ENCODE data around the gene PTPRT.

The PTPRT gene

DNA sequence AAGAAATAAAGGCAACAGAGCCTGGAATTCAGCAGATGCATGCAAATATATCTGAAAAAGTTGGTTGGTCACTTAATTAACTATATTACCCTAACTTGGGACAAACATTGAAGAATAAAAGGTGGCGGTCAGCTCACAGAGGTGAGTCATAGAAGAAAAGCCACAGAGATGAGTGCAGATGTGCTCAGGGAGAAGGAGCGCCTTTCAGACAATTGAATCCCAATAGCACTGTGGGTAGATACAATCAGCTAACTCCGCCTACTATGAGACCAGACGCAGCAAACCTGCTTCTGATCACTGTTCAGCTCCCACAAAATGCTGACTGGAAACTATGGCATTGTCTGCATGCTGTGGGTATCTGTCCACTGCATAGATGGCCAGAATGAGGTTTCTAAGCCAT is 447.8 kb downstream of the PTPRT start:
- ATAC-seq (ENCODE audit: insufficient read depth, low read depth) (no peak), DNase-seq (no peak)
- Histone ChIP-seq H3K4me1 (ENCODE audit: insufficient read depth, low read length) (no peaks in the 10 kb centered on the region), H2AFZ (ENCODE audit: low read depth, low read length) (no peak overlapping the region), H4K20me1 (ENCODE audit: insufficient read depth, low read length) (no peaks in the 10 kb centered on the region), H3K9ac (ENCODE audit: low read depth, low read length) (no peak overlapping the region), H3K27me3 (ENCODE audit: insufficient read depth, low read length, poor library complexity) (no peaks in the 10 kb centered on the region), H3K36me3 (ENCODE audit: insufficient read depth, low read length) (no peaks in the 10 kb centered on the region), H3K4me3 (ENCODE audit: low read depth in 1 of 2, low read length in 2 of 2) (no peak overlapping the region), H3K9me3 (ENCODE audit: insufficient read depth, low read length, severe bottlenecking) (no peaks in the 10 kb centered on the region), H3K27ac (ENCODE audit: low read length) (no peak overlapping the region), H3K79me2 (ENCODE audit: insufficient read depth, low read length) (no peaks in the 10 kb centered on the region), H3K4me2 (ENCODE audit: insufficient read depth, low read length) (no peak overlapping the region)
- TF ChIP-seq, protein P1, sequence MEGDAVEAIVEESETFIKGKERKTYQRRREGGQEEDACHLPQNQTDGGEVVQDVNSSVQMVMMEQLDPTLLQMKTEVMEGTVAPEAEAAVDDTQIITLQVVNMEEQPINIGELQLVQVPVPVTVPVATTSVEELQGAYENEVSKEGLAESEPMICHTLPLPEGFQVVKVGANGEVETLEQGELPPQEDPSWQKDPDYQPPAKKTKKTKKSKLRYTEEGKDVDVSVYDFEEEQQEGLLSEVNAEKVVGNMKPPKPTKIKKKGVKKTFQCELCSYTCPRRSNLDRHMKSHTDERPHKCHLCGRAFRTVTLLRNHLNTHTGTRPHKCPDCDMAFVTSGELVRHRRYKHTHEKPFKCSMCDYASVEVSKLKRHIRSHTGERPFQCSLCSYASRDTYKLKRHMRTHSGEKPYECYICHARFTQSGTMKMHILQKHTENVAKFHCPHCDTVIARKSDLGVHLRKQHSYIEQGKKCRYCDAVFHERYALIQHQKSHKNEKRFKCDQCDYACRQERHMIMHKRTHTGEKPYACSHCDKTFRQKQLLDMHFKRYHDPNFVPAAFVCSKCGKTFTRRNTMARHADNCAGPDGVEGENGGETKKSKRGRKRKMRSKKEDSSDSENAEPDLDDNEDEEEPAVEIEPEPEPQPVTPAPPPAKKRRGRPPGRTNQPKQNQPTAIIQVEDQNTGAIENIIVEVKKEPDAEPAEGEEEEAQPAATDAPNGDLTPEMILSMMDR (IDR thresholded peaks at IDR 0.05; ENCODE audit: borderline replicate concordance, extremely low read depth, low read length, poor library complexity, severe bottlenecking): no peak
- TF ChIP-seq EZH2 (IDR thresholded peaks at IDR 0.05; ENCODE audit: borderline replicate concordance, low read depth, low read length, severe bottlenecking): no peak

- no peak for TF ChIP-seq EZH2 (IDR thresholded peaks at IDR 0.05; ENCODE audit: borderline replicate concordance, low read depth, low read length, severe bottlenecking)
- TF ChIP-seq, protein P1 (IDR thresholded peaks at IDR 0.05; ENCODE audit: borderline replicate concordance, extremely low read depth, low read length, poor library complexity, severe bottlenecking): no peak
- ATAC-seq (ENCODE audit: insufficient read depth, low read depth) (no peak), DNase-seq (no peak)
- no peak overlapping the region for H3K9ac ChIP-seq (ENCODE audit: low read depth, low read length)
- H3K36me3 ChIP-seq (ENCODE audit: insufficient read depth, low read length): no peaks in the 10 kb centered on the region
- no peak overlapping the region for H3K4me2 ChIP-seq (ENCODE audit: insufficient read depth, low read length)
- no peaks in the 10 kb centered on the region for H3K9me3 ChIP-seq (ENCODE audit: insufficient read depth, low read length, severe bottlenecking)
- H3K4me1 ChIP-seq (ENCODE audit: insufficient read depth, low read length): no peaks in the 10 kb centered on the region
- no peak overlapping the region for H2AFZ ChIP-seq (ENCODE audit: low read depth, low read length)
- no peaks in the 10 kb centered on the region for H4K20me1 ChIP-seq (ENCODE audit: insufficient read depth, low read length)
- H3K4me3 ChIP-seq (ENCODE audit: low read depth in 1 of 2, low read length in 2 of 2): no peak overlapping the region
- no peak overlapping the region for H3K27ac ChIP-seq (ENCODE audit: low read length)
- no peaks in the 10 kb centered on the region for H3K79me2 ChIP-seq (ENCODE audit: insufficient read depth, low read length)
- no peaks in the 10 kb centered on the region for H3K27me3 ChIP-seq (ENCODE audit: insufficient read depth, low read length, poor library complexity)
These were observed 449.4 kb downstream of the PTPRT start for GRCh38 chr20:42740226-42740870.

DNA sequence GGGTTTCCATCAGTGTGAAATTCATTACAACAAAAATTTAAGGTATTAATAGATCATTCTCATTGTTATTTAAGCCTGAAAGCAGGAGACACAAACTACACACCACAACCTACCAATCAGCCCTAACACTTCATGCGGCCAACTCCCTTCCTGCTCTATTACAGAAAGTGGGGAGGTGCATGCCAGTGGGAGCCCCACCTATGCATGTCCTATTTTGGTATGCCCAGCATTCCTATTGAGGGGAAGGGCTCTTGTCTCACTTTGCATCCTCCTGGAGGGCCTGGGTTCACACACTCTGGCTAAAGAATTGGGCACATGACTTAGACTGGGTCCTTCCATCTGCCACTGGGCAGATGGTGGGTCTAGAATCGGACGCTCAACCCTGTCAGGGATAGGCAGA is 450.0 kb downstream of the PTPRT start:
- Histone ChIP-seq H3K4me2 (ENCODE audit: insufficient read depth, low read length) (no peak overlapping the region), H3K27ac (ENCODE audit: low read length) (no peak overlapping the region), H3K27me3 (ENCODE audit: insufficient read depth, low read length, poor library complexity) (no peaks in the 10 kb centered on the region), H3K79me2 (ENCODE audit: insufficient read depth, low read length) (no peaks in the 10 kb centered on the region), H3K9me3 (ENCODE audit: insufficient read depth, low read length, severe bottlenecking) (no peaks in the 10 kb centered on the region), H3K9ac (ENCODE audit: low read depth, low read length) (no peak overlapping the region), H2AFZ (ENCODE audit: low read depth, low read length) (no peak overlapping the region), H3K4me3 (ENCODE audit: low read depth in 1 of 2, low read length in 2 of 2) (no peak overlapping the region), H3K4me1 (ENCODE audit: insufficient read depth, low read length) (no peaks in the 10 kb centered on the region), H4K20me1 (ENCODE audit: insufficient read depth, low read length) (no peaks in the 10 kb centered on the region), H3K36me3 (ENCODE audit: insufficient read depth, low read length) (no peaks in the 10 kb centered on the region)
- TF ChIP-seq EZH2 (IDR thresholded peaks at IDR 0.05; ENCODE audit: borderline replicate concordance, low read depth, low read length, severe bottlenecking): no peak
- TF ChIP-seq, protein P1 (IDR thresholded peaks at IDR 0.05; ENCODE audit: borderline replicate concordance, extremely low read depth, low read length, poor library complexity, severe bottlenecking): no peak
- ATAC-seq (ENCODE audit: insufficient read depth, low read depth) (no peak), DNase-seq (no peak)
